Esophagus muscularis mucosa (tissue), 4 donors: ENCODE data around the gene CDC25B.

Experiments used
- EP300 ChIP-seq: sonication (generic); formaldehyde crosslinking; IDR thresholded peaks from one replicate; pipeline ENCODE4 v1.6.1; 2017; ENCODE audit warnings: antibody characterized with exemption
- POLR2AphosphoS5 ChIP-seq, 2 donors: sonication (generic); formaldehyde crosslinking; IDR thresholded peaks; one replicate each; pipeline ENCODE4 v1.6.1; 2017; ENCODE audit warnings: antibody characterized with exemption in 2 of 2
- TF ChIP-seq, protein P1 (sequence below), 3 experiments: fragments of 200-600 bp in 2 of 3; fragments of 450-650 bp in 1 of 3; sonication (generic) in 2 of 3; IDR thresholded peaks; one replicate each; pipeline ENCODE4 v1.5.1; 2017 to 2019; ENCODE audit warnings: antibody characterized with exemption in 3 of 3, mild to moderate bottlenecking in 2 of 3, moderate library complexity in 1 of 3

DNA sequence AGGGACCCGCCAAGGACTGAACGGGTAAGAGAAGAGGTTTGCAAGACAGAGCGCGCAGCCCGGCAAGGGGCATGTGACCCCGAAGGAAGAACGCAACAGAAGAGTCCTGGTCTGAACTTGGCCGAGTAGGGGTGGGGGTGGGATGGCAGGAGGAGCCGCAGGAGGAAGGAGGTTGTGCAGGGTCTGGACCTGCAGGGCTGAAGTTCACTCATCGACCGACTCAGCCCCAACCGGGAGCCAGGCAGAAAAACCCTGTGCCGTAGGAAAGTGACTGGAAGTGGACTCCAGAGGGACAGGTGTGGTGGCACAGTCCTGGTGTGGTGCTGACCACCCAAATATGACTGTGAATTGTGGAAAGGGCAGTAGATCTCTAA is 43.7 kb upstream of the CDC25B start:
- TF ChIP-seq, protein P1, sequence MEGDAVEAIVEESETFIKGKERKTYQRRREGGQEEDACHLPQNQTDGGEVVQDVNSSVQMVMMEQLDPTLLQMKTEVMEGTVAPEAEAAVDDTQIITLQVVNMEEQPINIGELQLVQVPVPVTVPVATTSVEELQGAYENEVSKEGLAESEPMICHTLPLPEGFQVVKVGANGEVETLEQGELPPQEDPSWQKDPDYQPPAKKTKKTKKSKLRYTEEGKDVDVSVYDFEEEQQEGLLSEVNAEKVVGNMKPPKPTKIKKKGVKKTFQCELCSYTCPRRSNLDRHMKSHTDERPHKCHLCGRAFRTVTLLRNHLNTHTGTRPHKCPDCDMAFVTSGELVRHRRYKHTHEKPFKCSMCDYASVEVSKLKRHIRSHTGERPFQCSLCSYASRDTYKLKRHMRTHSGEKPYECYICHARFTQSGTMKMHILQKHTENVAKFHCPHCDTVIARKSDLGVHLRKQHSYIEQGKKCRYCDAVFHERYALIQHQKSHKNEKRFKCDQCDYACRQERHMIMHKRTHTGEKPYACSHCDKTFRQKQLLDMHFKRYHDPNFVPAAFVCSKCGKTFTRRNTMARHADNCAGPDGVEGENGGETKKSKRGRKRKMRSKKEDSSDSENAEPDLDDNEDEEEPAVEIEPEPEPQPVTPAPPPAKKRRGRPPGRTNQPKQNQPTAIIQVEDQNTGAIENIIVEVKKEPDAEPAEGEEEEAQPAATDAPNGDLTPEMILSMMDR (IDR thresholded peaks at IDR 0.05), result no peak
- TF ChIP-seq EP300 (no peak), POLR2AphosphoS5 (IDR thresholded peaks at IDR 0.05) (no peak)
